GM15510 (cell line): ENCODE data around the gene MADCAM1.

Source experiments
- POLR2A ChIP-seq: IDR thresholded peaks from 3 replicates; pipeline ENCODE4 v1.6.1; 2011; ENCODE audit warnings: borderline replicate concordance; ENCODE audit not compliant: insufficient read length; ENCODE audit errors: extremely low read depth

MADCAM1 gene

GRCh38 chr19:496112-496665 is at the start of gene MADCAM1:
Gene MADCAM1, plus strand, starts transcription at chr19:496486. Its CDS starts 14 bp downstream, at chr19:496500.
- no peak for TF ChIP-seq POLR2A

GRCh38 chr19:447064-447426 is 49.2 kb upstream of the MADCAM1 start:
- no peak for TF ChIP-seq POLR2A

GRCh38 chr19:447816-448560 is 48.3 kb upstream of the MADCAM1 start:
- TF ChIP-seq POLR2A, result no peak

DNA sequence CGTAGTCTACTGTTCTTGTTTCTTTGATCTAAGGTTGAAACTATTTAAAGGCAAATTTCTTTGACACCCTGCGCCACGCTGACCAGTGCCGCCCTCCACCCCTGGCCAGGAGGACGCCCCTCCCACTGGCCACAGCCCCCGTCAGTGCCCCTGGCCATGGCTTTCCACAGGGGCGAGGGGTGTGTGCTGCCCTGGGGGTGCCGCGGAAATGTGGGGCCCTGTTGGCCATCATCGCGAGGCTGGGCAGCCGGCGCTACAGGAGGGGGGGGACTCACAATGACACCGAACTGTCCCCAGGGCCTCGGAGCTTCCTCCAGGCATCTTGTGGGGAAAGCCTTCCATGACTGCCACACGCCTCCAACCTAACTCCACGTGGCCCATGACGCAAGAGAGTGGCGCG is 46.4 kb upstream of the MADCAM1 start:
- no peak for TF ChIP-seq POLR2A

- no peak for TF ChIP-seq POLR2A
Measured at GRCh38 chr19:452829-453228, 43.5 kb upstream of the MADCAM1 start.

GRCh38 chr19:453606-454005 is 42.7 kb upstream of the MADCAM1 start:
- no peak for TF ChIP-seq POLR2A

DNA sequence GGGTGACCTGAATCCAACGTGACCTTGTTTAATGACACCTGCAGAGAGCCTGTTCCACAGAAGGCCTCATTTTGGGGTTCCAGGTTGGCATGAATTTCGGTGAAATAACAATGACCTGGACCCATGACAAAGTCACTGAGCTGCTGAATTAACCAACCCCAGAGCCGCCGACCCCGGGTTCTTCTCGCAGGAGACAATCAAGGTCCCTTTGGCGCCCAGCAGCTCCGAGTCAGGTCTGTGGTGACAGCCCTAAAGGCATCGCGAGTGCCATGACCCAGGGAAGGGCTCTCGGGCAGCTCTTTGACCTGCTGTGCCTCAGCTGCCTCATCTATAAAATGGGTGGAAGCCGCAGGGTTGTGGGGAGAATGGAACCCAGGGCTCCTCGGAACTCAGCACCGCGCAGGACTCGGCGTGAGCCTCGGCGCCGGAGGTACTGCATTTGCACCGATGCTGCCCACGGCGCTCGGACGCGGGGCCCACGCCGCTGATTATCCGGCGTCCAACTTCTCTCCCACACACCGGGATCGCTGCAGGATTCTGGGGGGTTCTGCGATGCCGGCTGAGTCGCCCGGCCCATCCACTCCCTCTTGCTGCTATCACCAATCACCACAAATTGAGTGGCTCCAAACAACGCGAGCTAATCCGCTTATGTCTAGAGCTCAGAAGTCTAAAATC is 41.1 kb upstream of the MADCAM1 start:
- TF ChIP-seq POLR2A, result no peak

DNA sequence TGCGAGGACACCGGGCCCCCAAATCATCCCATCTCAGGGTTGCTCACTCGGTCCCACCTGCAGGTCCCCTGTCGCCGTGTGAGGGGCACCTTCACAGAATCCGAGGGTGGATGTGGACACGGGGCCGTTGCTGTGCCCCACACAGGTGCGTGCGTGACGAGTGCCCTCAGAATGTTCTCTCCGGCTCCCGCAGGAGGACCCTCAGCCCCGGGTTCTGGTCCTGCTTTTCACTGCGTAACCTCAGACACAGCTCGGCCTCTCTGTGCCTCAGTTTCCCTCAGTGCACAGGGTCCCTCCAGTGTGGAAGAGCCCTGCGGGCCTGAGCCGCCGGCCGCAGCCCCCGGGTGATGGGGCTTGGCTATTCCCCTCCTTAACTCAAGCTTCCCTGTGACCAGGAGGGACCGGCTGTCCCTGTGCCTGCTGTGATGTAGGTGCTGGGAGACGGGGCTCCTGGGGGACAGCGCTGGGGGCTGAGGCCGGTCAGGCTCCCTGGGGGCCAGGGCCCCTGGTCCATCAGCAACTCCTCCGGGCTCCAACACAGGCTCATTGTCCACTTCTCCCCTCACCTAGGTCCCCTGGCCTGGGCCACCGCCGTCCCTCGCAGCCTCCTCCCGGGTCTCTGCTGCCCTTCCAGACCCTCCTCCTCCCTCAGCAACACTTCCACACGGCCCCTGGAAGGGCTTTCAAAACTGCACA is 40.3 kb upstream of the MADCAM1 start:
- TF ChIP-seq POLR2A, result no peak

- TF ChIP-seq POLR2A, result no peak
Measured at GRCh38 chr19:456547-457110, 39.7 kb upstream of the MADCAM1 start.

DNA sequence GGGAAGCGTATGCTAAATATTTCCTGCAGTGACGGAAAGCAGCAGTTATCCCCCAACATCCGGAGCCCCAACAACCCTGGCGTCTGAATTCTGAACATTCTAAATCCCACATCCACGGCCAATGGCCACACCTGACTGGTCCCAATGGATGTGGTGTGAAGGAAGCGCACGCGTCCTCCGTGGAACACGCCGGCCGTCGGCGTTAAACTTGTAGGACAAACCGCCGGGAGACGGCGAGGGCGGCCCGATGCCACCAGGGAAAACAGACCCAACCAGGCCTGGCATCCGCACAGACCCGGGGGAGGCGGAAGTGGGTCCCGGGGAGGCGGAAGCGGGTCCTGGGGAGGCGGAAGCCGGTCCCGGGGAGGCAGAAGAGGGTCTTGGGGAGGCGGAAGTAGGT is 38.6 kb upstream of the MADCAM1 start:
- no peak for TF ChIP-seq POLR2A

- no peak for TF ChIP-seq POLR2A
Measured at GRCh38 chr19:458091-459042, 37.9 kb upstream of the MADCAM1 start.

DNA sequence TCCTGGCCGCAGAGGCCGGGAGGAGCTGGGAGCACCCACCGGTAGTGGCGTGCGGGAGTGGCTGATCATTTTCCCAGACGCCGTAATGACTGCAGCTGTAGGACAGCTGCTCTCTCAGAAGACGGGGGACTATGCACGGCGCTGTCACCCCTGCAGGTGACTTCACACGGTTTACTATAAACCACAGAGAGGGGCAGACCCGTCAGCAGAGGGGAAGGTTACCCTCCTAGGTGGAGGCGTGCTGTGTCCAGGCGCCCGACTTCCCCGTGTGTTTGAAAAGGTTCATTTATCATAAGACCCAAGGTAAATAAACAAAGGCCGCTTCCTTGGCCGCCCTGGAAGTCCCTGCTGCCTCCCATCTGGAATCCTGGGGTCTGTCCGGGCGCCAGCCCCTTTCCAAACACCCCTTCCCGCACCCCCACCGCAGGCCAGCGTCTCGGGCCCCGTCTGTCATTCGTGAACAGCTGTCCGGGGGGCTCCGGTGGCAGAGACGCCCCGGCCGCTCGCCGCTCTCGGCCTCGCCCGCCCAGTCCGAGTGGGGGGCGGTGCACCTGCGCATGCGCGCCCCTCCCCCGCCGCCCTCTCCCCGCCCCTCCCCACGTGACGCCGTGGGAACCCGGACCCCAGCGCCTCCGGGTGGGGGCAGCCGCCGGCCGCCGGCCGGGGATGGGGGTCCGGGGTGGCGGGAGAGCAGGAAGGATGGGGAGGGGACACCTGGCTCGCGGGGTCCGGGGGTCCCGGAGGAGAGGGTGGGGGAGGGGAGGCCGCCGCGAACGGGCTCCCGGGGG is 36.4 kb upstream of the MADCAM1 start:
- no peak for TF ChIP-seq POLR2A
